ENCODE results near the gene PPP1R26. TPM values are rescaled to one million over a fixed set of nuclear protein-coding genes. Genes with fewer than 3 reads are reported as not detected.

Gene PPP1R26
- total and polyA plus RNA-seq, 2 of the 4 experiments (the other 2 are of a cell fraction) = 3.8 to 5.6 TPM

- WGBS, 2 experiments (ENCODE audit: extremely low coverage in 2 of 2, insufficient read length in 1 of 2) = 79% methylated on average over 10 of the region's 31 CpGs; no CpG with 5 or more reads in 1 of the 2 experiments
- Histone ChIP-seq H3K9me1 (ENCODE audit: insufficient read depth, low read length) (no peaks in the 10 kb centered on the region), H2AK9ac (replicated peaks; ENCODE audit: low read depth, low read length, poor library complexity) (no peak overlapping the region), H4K8ac (ENCODE audit: low read depth in 2 of 2, low read length in 2 of 2) (no peak overlapping the region), H3K14ac (replicated peaks; ENCODE audit: low read depth, low read length) (no peak overlapping the region), H3K27me3 (ENCODE audit: control insufficient read depth, insufficient read depth, low read length) (peaks cover 3% of the 10 kb centered on the region; the same call in 1 of the 2 replicates), H3K9ac (ENCODE audit: low read depth, low read length) (no peak overlapping the region), H2BK5ac (ENCODE audit: low read depth, low read length, poor library complexity, severe bottlenecking) (no peak overlapping the region), H2AK5ac (ENCODE audit: low read depth, low read length) (no peak overlapping the region), H3K4ac (ENCODE audit: low read depth, low read length) (no peak overlapping the region), H3K23ac (ENCODE audit: low read depth, low read length) (no peak overlapping the region), H4K20me1 (ENCODE audit: insufficient read depth, low read length) (no peaks in the 10 kb centered on the region), H3K4me2 (ENCODE audit: low read depth, low read length) (no peak overlapping the region), H2BK15ac (ENCODE audit: low read depth, low read length) (no peak overlapping the region), H3K79me1 (ENCODE audit: low read depth in 1 of 2, low read length in 2 of 2) (no peaks in the 10 kb centered on the region), H4K91ac (ENCODE audit: insufficient read depth, low read depth, low read length) (no peak overlapping the region), H3K18ac (ENCODE audit: low read depth, low read length) (no peak overlapping the region), H4K5ac (ENCODE audit: low read depth, low read length) (no peak overlapping the region), H3K36me3 (ENCODE audit: control insufficient read depth, insufficient read depth, low read length) (no peaks in the 10 kb centered on the region), H3K27ac (ENCODE audit: insufficient read depth, low read length) (no peak overlapping the region), H2BK120ac (ENCODE audit: low read depth, low read length) (no peak overlapping the region), H3K4me3 (ENCODE audit: insufficient read depth, low read depth, low read length) (no peak overlapping the region), H2BK20ac (ENCODE audit: low read depth, low read length) (no peak overlapping the region), H2AFZ (replicated peaks; ENCODE audit: low read length, poor library complexity) (no peak overlapping the region), H3K9me3 (ENCODE audit: control insufficient read depth, insufficient read depth, low read length) (no peaks in the 10 kb centered on the region), H3K4me1 (ENCODE audit: control insufficient read depth, insufficient read depth, low read length) (no peaks in the 10 kb centered on the region), H3K56ac (ENCODE audit: extremely low read depth, insufficient read depth, low read length) (no peak overlapping the region)
- TF ChIP-seq MAZ (IDR thresholded peaks at IDR 0.05; ENCODE audit: borderline replicate concordance, low read depth, low read length) = no peak
- in situ Hi-C loops (cut with MboI; ENCODE audit: low sequenced_read_pairs) = no loop called here
- ATAC-seq (ENCODE audit: low read depth) = no peak
- CTCF ChIA-PET = no interaction called here
- dilution Hi-C loops (cut with HindIII; ENCODE audit: low sequenced_read_pairs, unreplicated experiment) = no loop called here
- DNase-seq = no peak
- POLR2A ChIA-PET (ENCODE audit: unreplicated experiment) = no interaction called here
- no TSS peak for BruUV-seq (replicated peaks)
- intact Hi-C loops (cut with micrococcal nuclease) = no loop called here
These were observed 35.7 kb downstream of the PPP1R26 start for GRCh38 chr9:135515083-135515951.
